HepG2 (cell line): ENCODE measurements around the gene TOR4A. TPM values are rescaled to one million over a fixed set of nuclear protein-coding genes. Genes with fewer than 3 reads are reported as not detected.

Source experiments
- CHD4 ChIP-seq: fragments of 200-600 bp; sonication (generic); IDR thresholded peaks from 2 replicates; pipeline ENCODE4 v1.7.0; 2017; ENCODE audit warnings: mild to moderate bottlenecking, low read length, borderline replicate concordance
- HOXD1 ChIP-seq: sonication (generic); formaldehyde crosslinking; IDR thresholded peaks from 2 replicates; pipeline ENCODE4 v1.5.0; 2020; ENCODE audit warnings: missing genetic modification reagents
- JUND ChIP-seq: sonication (generic); formaldehyde crosslinking; IDR thresholded peaks from 2 replicates; pipeline ENCODE4 v1.8.0; 2022; ENCODE audit warnings: mild to moderate bottlenecking, missing genetic modification reagents
- NCOR1 ChIP-seq: fragments of 200-600 bp; sonication (generic); IDR thresholded peaks from 2 replicates; pipeline ENCODE4 v1.7.0; 2017; ENCODE audit warnings: antibody characterized with exemption, low read length, borderline replicate concordance
- NFRKB ChIP-seq: fragments of 450-650 bp; IDR thresholded peaks from 2 replicates; pipeline ENCODE4 v1.6.1; 2017
- PCBP2 ChIP-seq: fragments of 200-400 bp; formaldehyde crosslinking; optimal IDR thresholded peaks from 2 replicates; pipeline ENCODE3; 2018; ENCODE audit warnings: low read length, low read depth; ENCODE audit not compliant: poor library complexity, severe bottlenecking
- RAD51 ChIP-seq: fragments of 450-650 bp; IDR thresholded peaks from 2 replicates; pipeline ENCODE4 v1.6.1; 2016; ENCODE audit warnings: borderline replicate concordance
- TCF12 ChIP-seq, 2 experiments: fragments of 450-650 bp in 1 of 2; sonication (generic) in 1 of 2; formaldehyde crosslinking in 1 of 2; IDR thresholded peaks; 2 replicates each; pipeline versions ENCODE4 v1.6.1 to v1.8.0; 2017 to 2022; ENCODE audit warnings: antibody characterized with exemption in 1 of 2, mild to moderate bottlenecking in 1 of 2, missing genetic modification reagents in 1 of 2, moderate library complexity in 1 of 2
- ZFYVE20 ChIP-seq: sonication (generic); formaldehyde crosslinking; IDR thresholded peaks from 2 replicates; pipeline ENCODE4 v1.8.0; 2023; ENCODE audit warnings: low read depth, mild to moderate bottlenecking, moderate library complexity, missing genetic modification reagents, borderline replicate concordance
- ZNF335 ChIP-seq: sonication (generic); formaldehyde crosslinking; IDR thresholded peaks from 2 replicates; pipeline ENCODE4 v1.4.0; 2020; ENCODE audit warnings: missing genetic modification reagents
- ZSCAN31 ChIP-seq: sonication (generic); formaldehyde crosslinking; IDR thresholded peaks from 2 replicates; pipeline ENCODE4 v1.5.0; 2020; ENCODE audit warnings: low read depth, mild to moderate bottlenecking, missing genetic modification reagents
- polyA plus RNA-seq, 8 experiments: library from polyadenylated mRNA; depleted of rRNA in 3 of 8; stranded (reverse) in 7 of 8; unstranded in 1 of 8; fragments of >200 nt; fragmentation: Illumina TruSeq in 4 of 8; extraction: Trizol in 4 of 8; gene quantifications; 2 replicates each; pipeline versions ENCODE4 v1.2.1 to v1.2.3, GENCODE V29; 2011 to 2016; ENCODE audit warnings: low read depth in 4 of 8, missing spikeins in 1 of 8, mixed read lengths in 1 of 8; ENCODE audit not compliant: insufficient read depth in 1 of 8
- total RNA-seq, 5 experiments: library from RNA; depleted of rRNA; stranded (reverse); fragments of >200 nt; fragmentation: Illumina TruSeq; extraction: Trizol; gene quantifications; 2 replicates each; pipeline ENCODE4 v1.2.3, GENCODE V29; 2016; ENCODE audit warnings: low read depth in 1 of 5
- TF ChIP-seq, protein P1 (sequence below): IDR thresholded peaks from 2 replicates; pipeline ENCODE4 v1.6.1; 2016
- TF ChIP-seq, protein P2 (sequence below): sonication (generic); formaldehyde crosslinking; IDR thresholded peaks from 2 replicates; pipeline ENCODE4 v1.5.1; 2020; ENCODE audit warnings: mild to moderate bottlenecking, missing genetic modification reagents
- TF ChIP-seq, protein P3 (sequence below): IDR thresholded peaks from 2 replicates; pipeline ENCODE4 v1.6.1; 2016; ENCODE audit warnings: control low read depth
- TF ChIP-seq, protein P4 (sequence below): sonication (generic); formaldehyde crosslinking; IDR thresholded peaks from 2 replicates; pipeline ENCODE4 v1.5.0; 2020; ENCODE audit warnings: missing genetic modification reagents

TOR4A gene
- total and polyA plus RNA-seq, 2 of the 13 experiments (the other 11 are each of a cell fraction or from before 2014, with no cell fraction given) = 11.1 to 14.2 TPM

DNA sequence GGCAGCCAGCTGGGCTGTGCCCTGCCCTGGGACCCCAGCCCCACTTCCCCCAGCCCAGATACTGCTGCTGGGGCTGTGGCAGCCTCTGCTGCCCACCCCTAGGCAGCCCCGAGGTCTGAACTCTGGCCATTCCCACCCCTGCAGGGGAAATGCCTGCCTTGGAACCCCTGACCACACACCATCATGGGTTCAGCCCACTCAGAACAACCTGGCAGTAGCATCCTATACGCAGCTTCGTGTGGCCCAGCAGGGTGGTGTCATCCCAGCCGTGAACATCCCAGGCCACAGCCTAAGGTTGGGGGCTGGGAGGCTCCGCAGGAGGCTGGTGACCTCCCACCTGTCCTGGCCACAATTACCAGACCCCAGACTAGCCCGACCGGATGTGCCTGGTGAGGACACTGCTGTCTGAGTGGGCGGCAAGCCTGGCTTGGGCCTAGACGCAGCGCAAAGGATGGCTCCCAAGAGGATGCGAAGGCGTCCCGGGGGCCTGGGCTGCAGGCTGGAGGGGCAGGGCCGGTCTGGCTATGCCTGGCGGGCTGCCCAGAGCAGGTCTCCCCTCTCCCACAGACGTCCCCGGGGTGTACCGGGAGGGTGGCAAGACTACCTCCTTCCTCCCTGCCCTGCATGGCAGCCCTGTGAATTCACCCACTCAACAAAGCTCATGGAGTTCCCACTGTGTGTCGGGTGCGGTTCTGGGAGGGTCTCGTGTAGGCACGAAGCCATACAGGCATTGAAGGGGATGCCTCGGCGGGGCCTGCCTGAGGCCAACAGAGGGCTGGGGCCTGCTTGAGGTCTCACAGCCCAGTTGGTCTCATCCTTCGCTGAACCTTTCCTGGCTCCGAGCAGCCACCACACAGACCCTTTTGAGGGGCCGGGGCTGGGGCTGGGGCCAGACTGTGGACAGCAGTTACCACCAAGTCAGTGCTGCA is 48.3 kb upstream of the TOR4A start (continued):
- TF ChIP-seq JUND (CRISPR knock-in tag) (0 out of 2 replicates have a peak, but pooled peaks have one; percentile 8), HOXD1 (0 out of 2 replicates have a peak, but pooled peaks have one; percentile 24), CHD4 (no peak), RAD51 (no peak), PCBP2 (no peak), ZFYVE20 (CRISPR knock-in tag) (no peak), ZNF335 (CRISPR knock-in tag) (0 out of 2 replicates have a peak, but pooled peaks have one; percentile 53), NFRKB (no peak), TCF12 (IDR thresholded peaks at IDR 0.05) (no peak), TCF12 (CRISPR knock-in tag; IDR thresholded peaks at IDR 0.05) (0 out of 2 replicates have a peak, but pooled peaks have one; percentile 12), ZSCAN31 (CRISPR knock-in tag) (0 out of 2 replicates have a peak, but pooled peaks have one; percentile 26), NCOR1 (no peak)
- TF ChIP-seq, protein P1, sequence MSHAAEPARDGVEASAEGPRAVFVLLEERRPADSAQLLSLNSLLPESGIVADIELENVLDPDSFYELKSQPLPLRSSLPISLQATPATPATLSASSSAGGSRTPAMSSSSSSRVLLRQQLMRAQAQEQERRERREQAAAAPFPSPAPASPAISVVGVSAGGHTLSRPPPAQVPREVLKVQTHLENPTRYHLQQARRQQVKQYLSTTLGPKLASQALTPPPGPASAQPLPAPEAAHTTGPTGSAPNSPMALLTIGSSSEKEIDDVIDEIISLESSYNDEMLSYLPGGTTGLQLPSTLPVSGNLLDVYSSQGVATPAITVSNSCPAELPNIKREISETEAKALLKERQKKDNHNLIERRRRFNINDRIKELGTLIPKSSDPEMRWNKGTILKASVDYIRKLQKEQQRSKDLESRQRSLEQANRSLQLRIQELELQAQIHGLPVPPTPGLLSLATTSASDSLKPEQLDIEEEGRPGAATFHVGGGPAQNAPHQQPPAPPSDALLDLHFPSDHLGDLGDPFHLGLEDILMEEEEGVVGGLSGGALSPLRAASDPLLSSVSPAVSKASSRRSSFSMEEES (CRISPR knock-in tag) = 0 out of 2 replicates have a peak, but pooled peaks have one; percentile 8
- TF ChIP-seq, protein P2, sequence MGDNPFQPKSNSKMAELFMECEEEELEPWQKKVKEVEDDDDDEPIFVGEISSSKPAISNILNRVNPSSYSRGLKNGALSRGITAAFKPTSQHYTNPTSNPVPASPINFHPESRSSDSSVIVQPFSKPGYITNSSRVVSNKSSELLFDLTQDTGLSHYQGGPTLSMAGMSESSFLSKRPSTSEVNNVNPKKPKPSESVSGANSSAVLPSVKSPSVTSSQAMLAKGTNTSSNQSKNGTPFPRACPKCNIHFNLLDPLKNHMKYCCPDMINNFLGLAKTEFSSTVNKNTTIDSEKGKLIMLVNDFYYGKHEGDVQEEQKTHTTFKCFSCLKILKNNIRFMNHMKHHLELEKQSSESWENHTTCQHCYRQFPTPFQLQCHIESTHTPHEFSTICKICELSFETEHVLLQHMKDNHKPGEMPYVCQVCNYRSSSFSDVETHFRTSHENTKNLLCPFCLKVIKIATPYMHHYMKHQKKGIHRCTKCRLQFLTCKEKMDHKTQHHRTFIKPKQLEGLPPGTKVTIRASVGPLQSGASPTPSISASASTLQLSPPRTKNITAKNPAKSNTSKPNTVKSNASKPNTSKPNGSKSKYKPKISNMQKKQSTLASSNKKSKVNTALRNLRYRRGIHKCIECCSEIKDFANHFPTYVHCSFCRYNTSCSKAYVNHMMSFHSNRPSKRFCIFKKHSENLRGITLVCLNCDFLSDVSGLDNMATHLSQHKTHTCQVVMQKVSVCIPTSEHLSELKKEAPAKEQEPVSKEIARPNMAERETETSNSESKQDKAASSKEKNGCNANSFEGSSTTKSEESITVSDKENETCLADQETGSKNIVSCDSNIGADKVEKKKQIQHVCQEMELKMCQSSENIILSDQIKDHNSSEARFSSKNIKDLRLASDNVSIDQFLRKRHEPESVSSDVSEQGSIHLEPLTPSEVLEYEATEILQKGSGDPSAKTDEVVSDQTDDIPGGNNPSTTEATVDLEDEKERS = no peak
- TF ChIP-seq, protein P3, sequence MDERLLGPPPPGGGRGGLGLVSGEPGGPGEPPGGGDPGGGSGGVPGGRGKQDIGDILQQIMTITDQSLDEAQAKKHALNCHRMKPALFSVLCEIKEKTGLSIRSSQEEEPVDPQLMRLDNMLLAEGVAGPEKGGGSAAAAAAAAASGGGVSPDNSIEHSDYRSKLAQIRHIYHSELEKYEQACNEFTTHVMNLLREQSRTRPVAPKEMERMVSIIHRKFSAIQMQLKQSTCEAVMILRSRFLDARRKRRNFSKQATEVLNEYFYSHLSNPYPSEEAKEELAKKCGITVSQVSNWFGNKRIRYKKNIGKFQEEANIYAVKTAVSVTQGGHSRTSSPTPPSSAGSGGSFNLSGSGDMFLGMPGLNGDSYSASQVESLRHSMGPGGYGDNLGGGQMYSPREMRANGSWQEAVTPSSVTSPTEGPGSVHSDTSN (CRISPR knock-in tag) = no peak
- TF ChIP-seq, protein P4, sequence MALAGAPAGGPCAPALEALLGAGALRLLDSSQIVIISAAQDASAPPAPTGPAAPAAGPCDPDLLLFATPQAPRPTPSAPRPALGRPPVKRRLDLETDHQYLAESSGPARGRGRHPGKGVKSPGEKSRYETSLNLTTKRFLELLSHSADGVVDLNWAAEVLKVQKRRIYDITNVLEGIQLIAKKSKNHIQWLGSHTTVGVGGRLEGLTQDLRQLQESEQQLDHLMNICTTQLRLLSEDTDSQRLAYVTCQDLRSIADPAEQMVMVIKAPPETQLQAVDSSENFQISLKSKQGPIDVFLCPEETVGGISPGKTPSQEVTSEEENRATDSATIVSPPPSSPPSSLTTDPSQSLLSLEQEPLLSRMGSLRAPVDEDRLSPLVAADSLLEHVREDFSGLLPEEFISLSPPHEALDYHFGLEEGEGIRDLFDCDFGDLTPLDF (CRISPR knock-in tag) = no peak
